BE2C (cell line): ENCODE data around the gene MAPK7. TPM values are rescaled to one million over a fixed set of nuclear protein-coding genes. Genes with fewer than 3 reads are reported as not detected.

ENCODE experiments used
- DNase-seq: peaks from one replicate; pipeline ENCODE4 v3.0.0-alpha.2; 2020
- H3K27me3 ChIP-seq: fragments of 250-450 bp; sonication (Bioruptor Pico); 2 replicates; pipeline ENCODE4 v1.5.1; 2020; ENCODE audit warnings: mild to moderate bottlenecking
- H3K36me3 ChIP-seq: fragments of 250-450 bp; sonication (Bioruptor Pico); 2 replicates; pipeline ENCODE4 v1.5.1; 2020; ENCODE audit warnings: mild to moderate bottlenecking
- H3K4me1 ChIP-seq: fragments of 250-450 bp; sonication (Bioruptor Pico); 2 replicates; pipeline ENCODE4 v1.5.1; 2020
- H3K4me3 ChIP-seq: 2 replicates; pipeline ENCODE4 v1.5.1; 2011; ENCODE audit warnings: low read depth, low read length
- H3K9me3 ChIP-seq: fragments of 250-450 bp; sonication (Bioruptor Pico); 2 replicates; pipeline ENCODE4 v1.5.1; 2020
- polyA plus RNA-seq: library from polyadenylated mRNA; unstranded; fragments of >200 nt; gene quantifications from one replicate; pipeline ENCODE4 v1.2.1, GENCODE V29; 2012; ENCODE audit warnings: low read depth, missing spikeins; ENCODE audit not compliant: insufficient read length, insufficient read depth
- TF ChIP-seq, protein P1 (sequence below): IDR thresholded peaks from 2 replicates; pipeline ENCODE4 v1.5.1; 2012; ENCODE audit warnings: mild to moderate bottlenecking, low read depth, low read length

The MAPK7 gene
- 28.1 TPM for polyA plus RNA-seq

DNA sequence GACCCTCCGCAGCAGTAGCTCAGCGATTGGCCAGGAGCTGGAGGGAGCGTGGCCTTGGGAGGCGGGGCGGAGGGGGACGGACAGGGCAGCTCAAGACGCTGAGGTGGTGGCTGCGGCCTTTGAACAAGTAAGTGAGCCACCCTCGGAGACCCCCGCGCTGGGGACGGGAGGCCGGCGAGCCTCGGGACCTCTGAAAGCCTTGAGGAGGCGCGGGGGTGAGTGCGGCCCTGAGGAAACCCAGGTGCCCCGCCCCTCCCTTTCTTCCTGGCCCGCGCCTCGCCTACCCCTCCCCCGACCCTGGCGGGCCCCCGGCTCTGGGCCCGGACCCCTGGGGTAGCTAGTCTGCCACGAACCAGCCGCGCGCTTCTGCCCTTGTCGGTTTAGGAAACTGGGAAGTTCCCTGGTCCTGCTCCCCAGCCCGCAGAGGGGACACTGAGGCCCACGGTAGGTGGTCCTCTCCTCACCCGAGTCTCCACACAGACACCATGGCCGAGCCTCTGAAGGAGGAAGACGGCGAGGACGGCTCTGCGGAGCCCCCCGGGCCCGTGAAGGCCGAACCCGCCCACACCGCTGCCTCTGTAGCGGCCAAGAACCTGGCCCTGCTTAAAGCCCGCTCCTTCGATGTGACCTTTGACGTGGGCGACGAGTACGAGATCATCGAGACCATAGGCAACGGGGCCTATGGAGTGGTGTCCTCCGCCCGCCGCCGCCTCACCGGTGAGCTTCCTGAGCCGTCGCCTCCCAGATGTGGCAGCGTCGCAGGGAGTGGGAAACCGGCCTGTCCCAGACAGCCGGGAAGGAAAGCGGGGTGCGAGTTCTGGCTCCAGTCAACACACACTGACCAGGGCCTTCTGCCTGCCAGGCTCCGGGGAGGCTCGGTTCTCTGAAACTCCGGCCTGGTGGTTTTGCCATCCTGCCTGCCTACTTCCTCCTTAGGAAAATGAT is at the start of gene MAPK7:
Gene MAPK7, plus strand, starts transcription at position 83 of the 945 bp plus-strand sequence. Its CDS starts 403 bp downstream, at position 486.
- no peaks in the 10 kb centered on the region for H3K27me3 ChIP-seq
- DNase-seq: no peak
- no peaks in the 10 kb centered on the region for H3K9me3 ChIP-seq
- H3K4me1 ChIP-seq: no peaks in the 10 kb centered on the region
- peaks cover 6% of the 10 kb centered on the region; the same call in 1 of the 2 replicates for H3K36me3 ChIP-seq
- TF ChIP-seq, protein P1, sequence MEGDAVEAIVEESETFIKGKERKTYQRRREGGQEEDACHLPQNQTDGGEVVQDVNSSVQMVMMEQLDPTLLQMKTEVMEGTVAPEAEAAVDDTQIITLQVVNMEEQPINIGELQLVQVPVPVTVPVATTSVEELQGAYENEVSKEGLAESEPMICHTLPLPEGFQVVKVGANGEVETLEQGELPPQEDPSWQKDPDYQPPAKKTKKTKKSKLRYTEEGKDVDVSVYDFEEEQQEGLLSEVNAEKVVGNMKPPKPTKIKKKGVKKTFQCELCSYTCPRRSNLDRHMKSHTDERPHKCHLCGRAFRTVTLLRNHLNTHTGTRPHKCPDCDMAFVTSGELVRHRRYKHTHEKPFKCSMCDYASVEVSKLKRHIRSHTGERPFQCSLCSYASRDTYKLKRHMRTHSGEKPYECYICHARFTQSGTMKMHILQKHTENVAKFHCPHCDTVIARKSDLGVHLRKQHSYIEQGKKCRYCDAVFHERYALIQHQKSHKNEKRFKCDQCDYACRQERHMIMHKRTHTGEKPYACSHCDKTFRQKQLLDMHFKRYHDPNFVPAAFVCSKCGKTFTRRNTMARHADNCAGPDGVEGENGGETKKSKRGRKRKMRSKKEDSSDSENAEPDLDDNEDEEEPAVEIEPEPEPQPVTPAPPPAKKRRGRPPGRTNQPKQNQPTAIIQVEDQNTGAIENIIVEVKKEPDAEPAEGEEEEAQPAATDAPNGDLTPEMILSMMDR: no peak
- H3K4me3 ChIP-seq: peak within 1 kb of the TSS; percentile 78

DNA sequence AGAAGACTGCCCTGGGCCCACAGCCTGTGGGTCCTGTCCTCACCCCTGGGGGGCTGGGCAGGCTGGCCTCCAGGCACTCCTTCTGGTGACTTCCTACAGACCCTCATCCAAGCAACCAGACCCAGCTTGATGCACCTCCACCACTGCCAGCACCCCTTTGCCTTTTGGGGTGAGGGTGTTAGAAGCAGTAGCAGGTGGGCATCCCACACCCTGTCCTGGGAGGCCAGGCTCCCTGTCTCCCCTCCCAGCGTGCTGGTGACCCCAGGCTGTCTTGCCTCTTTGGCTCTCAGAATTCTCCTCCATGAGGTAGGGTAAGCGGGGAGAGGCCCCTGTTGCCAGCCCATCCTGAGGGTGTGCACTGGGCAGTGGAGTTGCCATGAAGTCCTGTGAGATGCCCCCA is 49.2 kb upstream of the MAPK7 start:
- Histone ChIP-seq H3K4me1 (no peaks in the 10 kb centered on the region), H3K9me3 (no peaks in the 10 kb centered on the region), H3K27me3 (no peaks in the 10 kb centered on the region), H3K4me3 (no peak overlapping the region), H3K36me3 (no peaks in the 10 kb centered on the region)
- TF ChIP-seq, protein P1: no peak
- no peak for DNase-seq

DNA sequence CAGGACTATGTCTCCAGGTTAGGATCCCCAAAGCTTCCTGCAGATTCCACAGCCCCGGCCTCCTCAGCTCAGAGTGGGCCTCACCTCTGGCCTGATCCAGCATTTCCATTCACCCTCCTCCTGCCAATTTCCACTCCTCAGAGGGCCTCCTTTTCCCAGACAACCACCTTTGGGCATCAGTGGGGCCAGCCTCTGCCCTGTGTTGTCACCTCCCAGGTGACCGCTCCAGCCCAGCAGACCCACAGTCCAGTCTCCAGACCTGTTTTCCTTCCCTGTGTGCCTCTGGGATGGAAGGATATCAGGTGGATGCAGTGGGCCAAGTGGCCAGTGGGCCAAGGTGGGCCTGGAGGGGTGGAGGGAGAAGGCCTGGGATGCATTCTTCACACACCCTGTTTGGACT is 48.5 kb upstream of the MAPK7 start:
- Histone ChIP-seq H3K9me3 (no peaks in the 10 kb centered on the region), H3K4me1 (no peaks in the 10 kb centered on the region), H3K4me3 (no peak overlapping the region), H3K36me3 (no peaks in the 10 kb centered on the region), H3K27me3 (no peaks in the 10 kb centered on the region)
- DNase-seq: no peak
- TF ChIP-seq, protein P1: no peak

DNA sequence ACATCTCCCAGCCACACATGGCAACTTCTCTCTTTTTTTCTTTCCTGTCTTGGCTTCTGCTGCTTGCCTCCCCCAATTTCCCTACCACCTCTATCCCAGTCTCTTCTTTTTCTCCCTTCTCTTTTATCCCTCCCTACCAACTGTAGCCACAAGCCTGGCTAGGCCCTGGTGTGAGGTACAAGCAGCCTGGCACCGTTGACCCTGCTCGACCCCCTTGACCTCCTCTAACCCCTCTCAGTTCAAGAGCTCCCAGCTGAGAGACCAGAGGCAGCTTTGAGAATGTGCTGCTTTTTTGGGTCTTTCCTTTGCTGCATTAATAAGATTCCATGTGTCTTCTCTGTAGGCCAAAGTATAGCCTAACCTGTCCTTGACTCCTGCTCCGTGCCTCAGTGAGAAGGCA is 48.0 kb upstream of the MAPK7 start:
- TF ChIP-seq, protein P1: no peak
- Histone ChIP-seq H3K9me3 (no peaks in the 10 kb centered on the region), H3K27me3 (no peaks in the 10 kb centered on the region), H3K36me3 (no peaks in the 10 kb centered on the region), H3K4me3 (no peak overlapping the region), H3K4me1 (no peaks in the 10 kb centered on the region)
- DNase-seq: no peak

DNA sequence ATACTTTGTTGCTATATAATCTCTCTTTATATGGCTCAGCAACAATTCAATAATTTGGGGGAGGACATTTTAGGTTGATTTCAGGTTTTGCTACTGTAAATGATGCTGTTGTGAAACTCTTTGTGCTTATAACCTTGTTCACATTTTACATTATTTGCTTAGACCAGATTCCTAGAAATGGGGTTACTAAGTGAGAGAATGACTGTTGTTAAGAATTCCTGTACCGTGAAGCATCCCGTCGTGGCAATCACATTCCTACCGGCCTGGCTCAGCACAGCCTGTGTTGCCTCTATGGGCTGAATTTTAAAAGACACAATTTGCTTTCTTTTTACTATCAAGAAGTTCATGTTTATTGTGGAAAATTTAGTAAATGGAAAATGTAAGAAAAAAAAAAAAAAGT is 47.2 kb upstream of the MAPK7 start:
- H3K9me3 ChIP-seq: no peaks in the 10 kb centered on the region
- no peaks in the 10 kb centered on the region for H3K4me1 ChIP-seq
- H3K36me3 ChIP-seq: no peaks in the 10 kb centered on the region
- no peak overlapping the region for H3K4me3 ChIP-seq
- TF ChIP-seq, protein P1: no peak
- no peak for DNase-seq
- no peaks in the 10 kb centered on the region for H3K27me3 ChIP-seq
